ENCODE results near the gene GRB2.
"Not testable (repeated sequence)": the region's sequence is repeated elsewhere in the genome, so short reads cannot be mapped to it uniquely, and the experiment has no call there.

The GRB2 gene

DNA sequence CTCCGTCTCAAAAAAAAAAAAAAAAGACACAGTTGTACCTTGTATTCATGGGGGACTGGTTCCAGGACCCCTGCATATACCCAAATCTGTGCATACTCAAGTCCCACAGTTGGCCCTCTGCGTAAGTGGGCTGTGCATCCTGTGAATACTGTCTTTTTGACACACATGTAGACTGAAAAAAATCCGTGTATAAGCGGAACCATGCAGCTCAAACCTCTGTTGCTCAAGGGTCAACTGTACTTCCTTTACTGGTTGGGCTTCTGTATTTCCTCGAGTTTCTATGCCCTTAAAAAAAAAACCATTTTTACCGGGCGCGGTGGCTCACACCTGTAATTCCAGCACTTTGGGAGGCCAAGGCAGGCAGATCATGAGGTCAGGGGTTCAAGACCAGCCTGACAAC, 52.3 kb downstream of the GRB2 start:
- DNase-seq (ENCODE audit: low read depth in 3 of 3, low spot score in 1 of 3), result no peak

DNA sequence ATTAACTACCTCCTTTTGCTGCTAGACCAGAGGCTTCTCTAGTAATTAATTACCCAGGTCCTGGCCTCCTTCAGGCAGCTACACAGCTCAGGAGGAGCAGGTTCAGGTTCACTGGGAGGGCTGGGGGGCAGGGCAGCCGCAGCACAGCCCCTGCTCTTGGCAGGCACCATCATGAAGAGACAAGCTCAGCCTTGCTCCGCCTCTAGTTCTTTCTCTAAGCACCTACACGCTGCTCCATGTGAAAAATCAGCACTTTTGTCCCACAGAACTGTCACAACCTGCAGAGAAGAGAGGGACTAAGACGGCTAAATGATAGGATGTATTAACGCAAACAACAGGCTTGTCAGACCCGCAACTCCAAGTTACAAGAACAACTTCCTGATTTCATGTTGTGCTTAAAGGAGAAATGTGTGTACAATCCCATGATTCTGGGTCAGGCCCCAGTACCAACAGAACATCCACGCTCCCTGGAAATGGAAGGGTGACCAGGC, 53.4 kb downstream of the GRB2 start:
- no peak for DNase-seq (ENCODE audit: low read depth in 3 of 3, low spot score in 1 of 3)

DNA sequence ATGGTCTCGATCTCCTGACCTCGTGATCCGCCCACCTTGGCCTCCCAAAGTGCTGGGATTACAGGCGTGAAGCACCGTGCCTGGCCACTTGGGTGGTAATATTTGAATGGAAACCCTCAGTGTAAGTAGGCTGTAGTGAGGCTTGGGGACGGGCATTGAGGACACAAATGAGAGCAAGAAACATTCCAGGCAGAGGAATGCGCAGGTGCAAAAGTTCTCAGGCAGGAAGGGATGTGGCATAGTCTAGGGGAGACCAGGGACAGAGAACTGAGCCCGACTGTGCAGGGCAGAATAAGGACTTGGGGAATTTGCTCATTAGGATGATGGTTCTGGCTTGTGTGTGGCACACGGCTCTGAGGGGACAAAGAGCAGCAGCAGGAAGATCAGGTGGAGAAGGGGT, 54.8 kb downstream of the GRB2 start:
- DNase-seq (ENCODE audit: low read depth in 3 of 3, low spot score in 1 of 3), result no peak

DNA sequence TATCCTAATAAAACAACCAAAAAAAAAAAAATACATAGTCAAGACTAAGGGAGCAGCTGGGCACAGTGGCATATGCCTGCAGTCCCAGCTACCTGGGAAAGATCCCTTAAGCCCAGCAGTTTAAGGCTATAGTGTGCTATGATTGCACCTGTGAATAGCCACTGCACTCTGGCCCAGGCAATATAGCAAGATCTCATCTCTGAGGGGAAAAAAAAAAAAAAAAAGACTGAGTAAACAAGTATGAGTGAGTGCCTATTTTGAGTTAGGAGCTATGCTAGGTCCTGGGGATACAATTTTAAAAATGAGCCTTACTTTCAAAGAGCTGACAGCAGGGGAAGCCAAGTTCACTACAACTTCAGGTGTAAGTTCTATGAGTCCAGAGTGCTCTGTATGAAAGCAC, 55.4 kb downstream of the GRB2 start:
- no peak for DNase-seq (ENCODE audit: low read depth in 3 of 3, low spot score in 1 of 3)

DNA sequence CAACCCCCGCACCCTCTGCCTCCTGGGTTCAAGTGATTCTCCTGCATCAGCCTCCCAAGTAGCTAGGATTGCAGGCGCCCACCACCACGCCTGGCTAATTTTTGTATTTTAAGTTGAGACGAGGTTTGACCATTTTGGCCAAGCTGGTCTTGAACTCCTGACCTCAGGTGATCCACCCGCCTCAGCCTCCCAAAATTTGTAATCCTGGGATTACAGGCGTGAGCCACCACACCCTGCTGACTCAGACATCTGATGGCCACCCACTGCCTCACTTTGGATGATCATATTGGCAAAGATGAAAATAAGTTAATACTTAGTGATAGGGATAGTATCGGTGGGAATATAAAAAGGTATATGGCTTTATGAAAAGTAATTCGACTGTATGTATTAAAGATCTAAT, 55.9 kb downstream of the GRB2 start:
- DNase-seq (ENCODE audit: low read depth in 3 of 3, low spot score in 1 of 3), result no peak

DNA sequence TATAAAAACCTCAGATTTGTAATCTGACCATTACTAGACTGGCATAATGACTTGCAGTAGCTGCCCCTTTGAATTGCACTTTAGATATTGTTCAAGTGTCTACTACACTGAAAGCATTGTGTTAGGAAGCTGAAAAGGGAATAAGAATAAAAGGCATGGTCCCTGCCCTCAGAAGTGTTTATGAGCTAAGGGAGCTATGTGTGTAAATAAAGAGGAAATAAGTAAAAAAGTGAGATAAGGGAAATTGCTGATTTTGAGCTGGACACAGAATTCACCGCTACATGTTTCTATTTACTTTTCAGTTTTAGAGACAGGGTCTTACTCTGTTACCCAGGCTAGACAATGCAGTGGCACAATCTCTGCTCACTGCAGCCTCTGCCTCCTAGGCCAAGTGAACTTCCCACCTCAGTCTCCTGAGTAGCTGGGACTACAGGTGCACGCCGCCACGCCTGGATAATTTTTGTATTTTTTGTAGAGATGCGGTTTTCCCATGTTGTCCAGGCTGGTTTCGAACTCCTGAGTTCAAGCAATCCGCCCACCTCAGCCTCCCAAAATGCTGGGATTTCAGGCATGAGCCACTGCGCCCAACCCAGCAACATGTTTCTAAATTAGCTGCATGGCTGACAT, 57.0 kb downstream of the GRB2 start:
- DNase-seq (ENCODE audit: low read depth in 3 of 3, low spot score in 1 of 3), result no peak

DNA sequence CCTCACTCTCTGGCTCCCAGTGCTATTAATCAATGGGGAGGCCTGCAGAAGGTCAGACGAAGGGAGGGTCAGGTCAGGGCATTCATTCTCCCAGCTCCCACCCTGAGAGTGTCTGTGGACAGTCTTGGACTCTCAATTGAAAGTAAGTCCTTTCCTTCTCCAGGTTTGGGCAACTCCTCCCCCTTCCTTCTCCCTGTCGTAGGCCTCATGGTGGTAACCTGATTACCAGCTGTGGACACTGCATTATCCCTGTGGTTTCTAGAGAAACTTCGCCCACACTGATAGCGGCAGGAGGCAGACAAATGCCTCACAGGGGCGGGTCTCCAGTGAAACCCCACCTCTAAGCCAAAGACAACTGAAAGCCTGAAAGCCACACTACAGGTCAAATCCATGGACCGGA, 58.6 kb downstream of the GRB2 start:
- no peak for DNase-seq (ENCODE audit: low read depth in 3 of 3, low spot score in 1 of 3)

DNA sequence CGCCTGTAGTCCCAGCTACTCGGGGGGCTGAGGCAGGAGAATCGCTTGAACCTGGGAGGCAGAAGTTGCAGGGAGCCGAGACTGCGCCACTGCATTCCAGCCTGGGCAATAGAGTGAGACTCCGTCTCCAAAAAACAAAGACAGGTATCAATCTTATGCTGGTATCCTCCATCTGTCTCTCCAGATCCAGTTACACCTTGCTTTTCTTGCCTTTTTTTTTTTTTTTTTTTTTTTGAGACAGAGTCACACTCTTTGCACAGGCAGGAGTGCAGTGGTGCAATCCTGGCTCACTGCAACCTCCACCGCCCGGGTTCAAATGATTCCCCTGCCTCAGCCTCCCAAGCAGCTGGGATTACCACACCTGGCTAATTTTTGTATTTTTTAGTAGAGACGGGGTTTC, 59.1 kb downstream of the GRB2 start:
- DNase-seq (ENCODE audit: low read depth in 3 of 3, low spot score in 1 of 3), result not testable (repeated sequence)

DNA sequence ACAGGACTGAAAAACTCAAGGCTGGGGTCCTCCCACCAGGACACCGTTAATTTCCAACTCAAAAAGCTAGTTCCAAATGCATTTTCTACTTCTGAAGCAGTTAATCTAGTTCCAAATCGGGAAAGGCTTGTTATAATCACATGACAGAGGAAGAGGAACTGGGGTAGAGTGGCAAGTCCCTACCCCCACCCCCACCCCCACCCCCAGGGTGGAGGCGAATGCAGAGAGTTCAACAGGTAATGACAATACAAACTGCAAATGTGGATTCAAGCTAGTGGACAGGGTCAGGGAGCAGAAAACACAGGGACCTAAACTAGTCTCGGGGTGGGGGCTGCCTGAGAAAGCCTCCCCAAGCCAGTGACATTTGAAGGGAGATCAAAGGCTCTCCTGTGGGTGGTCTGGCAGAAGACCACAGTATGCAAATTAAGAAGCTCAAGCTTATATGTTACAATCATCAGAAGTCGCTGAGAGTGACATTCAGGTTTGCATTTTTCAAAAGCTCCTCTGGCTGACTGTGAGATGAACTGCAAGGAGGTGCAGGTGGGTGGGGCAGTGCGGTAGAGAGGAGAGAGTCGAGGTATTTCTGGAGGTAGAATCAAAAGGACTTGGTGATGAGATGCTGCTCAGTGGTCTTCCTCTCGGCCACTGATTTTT, 59.8 kb downstream of the GRB2 start:
- no peak for DNase-seq (ENCODE audit: low read depth in 3 of 3, low spot score in 1 of 3)

DNA sequence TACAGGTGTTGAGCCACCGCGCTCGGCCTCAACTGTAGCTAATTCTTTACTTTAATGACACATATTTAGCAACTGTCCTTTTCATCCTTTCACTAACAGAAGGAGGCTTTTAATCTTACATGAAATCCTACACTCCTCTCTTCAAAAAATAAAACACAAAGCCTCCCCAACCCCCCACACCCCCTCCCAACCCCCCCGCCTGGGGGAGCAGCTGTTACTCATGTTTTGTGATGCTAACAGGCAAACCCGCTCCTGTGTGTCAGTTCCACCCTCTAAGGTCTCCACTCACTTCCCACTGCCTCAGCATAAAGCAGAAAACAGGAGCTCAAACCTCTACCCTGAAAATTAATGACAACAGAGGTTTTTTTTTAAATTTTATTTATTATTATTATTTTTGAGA, 60.8 kb downstream of the GRB2 start:
- DNase-seq (ENCODE audit: low read depth in 3 of 3, low spot score in 1 of 3), result peak in 2 of 3 donors; percentile 9 to 42

DNA sequence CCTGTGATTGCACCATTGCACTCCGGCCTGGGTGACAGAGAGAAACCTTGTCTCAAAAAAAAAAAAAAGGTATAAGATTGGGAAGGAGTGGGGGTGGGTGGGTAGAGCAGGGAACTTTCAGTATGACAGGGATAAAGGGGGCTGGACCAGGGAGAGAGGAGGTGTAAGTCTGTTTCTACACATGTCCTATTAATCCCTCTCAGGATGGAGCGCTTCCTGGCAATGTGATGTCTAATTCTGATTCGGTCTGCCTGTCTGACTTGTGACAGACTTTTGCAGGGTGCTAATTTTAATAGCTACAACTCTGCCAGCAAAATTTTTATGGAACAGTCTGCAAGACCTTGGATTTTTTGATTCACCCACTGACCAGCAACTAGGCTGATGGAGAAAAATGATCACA, 62.5 kb downstream of the GRB2 start:
- no peak for DNase-seq (ENCODE audit: low read depth in 3 of 3, low spot score in 1 of 3)

DNA sequence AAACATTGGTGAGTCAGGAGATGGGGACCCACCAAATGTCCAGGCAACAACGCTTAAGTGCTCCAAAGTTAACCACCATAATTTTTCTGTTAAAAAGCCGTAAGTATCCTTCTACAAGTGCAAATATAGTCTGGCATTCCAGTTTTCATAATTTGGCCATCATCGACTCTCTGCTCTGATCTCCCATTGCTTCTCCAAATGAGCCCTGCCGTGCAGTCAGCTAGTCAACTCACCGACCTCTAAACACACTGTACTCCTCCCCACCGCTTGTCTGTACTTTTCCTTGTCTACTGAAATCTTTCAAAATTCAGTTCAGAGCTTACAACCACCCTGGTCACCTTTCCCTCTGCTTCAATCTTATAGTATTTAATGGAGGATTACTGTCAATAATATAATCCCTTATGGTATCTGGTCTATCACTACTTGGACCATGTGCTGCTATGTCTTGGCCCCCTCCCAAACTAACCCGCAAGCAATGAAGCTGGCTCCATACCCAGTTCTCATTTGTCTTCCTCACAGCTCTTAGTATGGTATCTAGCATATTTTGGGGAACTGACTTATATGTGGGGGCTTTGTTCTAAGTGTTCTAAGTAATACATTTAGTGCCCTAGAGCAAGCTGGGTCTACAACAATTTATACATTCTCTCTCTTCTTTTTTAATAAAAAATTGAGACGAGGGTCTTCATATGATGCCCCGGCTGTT, 63.5 kb downstream of the GRB2 start:
- DNase-seq (ENCODE audit: low read depth in 3 of 3, low spot score in 1 of 3), result no peak

DNA sequence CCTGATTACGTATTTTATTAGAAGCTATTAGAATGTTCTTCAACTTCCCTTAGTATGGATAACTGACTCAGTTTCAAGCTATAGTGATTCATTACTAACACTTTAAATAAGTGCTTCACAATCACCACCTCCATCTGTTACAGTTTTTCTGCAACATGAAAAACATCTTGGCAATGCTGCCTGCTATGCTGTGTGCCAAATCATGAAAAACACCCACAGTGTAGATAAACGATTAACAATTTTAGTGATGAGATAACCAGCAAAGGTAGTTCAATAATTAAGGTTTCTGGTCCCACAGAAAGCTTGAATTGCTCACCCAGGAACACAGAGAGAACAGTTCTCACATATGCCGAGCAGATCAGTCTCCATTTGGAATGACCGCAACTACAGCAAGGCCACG, 64.8 kb downstream of the GRB2 start:
- DNase-seq (ENCODE audit: low read depth in 3 of 3, low spot score in 1 of 3), result no peak

DNA sequence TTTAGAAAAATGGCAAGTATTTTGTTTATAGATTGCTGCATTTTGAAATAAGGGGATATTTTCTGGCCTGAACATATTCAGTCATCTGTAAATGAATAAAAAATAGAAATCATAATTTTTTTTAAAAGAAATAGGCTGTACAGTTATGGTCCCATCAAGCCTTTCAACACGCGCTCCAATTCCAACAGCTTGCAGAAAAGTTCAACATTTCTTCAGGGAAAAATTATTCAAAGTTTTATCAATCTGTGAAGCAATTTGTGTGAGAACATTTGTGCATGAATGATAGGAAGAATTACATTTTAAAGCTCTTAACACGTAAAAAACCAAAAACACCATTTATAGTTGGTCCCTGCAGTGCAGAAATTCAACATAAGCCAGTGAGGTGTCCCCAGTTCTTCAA, 65.5 kb downstream of the GRB2 start:
- no peak for DNase-seq (ENCODE audit: low read depth in 3 of 3, low spot score in 1 of 3)

DNA sequence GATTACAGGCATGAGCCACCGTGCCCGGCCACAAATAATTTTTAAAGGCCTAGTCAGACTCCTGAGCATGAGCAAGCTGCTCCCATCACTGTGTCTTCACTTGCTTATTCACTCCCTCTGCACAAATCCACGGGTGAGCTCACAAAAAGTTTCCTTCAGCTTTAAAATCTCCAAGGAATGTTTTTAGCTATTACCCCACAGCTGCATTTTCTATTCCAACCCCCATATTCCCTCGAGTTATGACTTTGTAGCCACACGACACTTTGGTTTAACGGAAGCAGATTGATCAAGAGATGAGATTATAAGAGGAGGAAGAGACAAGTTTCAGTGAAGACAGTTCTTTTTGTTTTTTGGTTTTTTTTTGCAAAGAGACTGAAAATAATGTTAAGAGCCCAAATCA, 67.1 kb downstream of the GRB2 start:
- DNase-seq (ENCODE audit: low read depth in 3 of 3, low spot score in 1 of 3), result no peak

DNA sequence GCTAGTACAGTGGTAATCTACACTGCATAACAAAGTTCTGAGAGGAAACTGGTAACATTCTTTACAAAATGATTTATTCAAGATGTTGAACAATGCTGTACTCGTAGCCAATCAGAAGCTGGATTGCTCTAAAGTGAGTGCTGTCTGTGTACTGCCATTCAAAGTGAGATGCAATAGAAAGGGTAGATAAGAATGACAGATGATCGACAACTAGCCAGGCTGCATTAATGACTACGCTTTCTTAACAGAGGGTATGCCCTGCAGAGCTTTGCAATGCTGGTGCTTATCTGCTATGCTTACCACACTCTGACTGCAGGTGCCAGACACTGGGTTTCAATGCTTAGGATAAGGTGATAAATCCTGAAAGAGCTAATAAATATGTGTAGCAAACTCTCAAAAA, 70.2 kb downstream of the GRB2 start:
- no peak for DNase-seq (ENCODE audit: low read depth in 3 of 3, low spot score in 1 of 3)

DNA sequence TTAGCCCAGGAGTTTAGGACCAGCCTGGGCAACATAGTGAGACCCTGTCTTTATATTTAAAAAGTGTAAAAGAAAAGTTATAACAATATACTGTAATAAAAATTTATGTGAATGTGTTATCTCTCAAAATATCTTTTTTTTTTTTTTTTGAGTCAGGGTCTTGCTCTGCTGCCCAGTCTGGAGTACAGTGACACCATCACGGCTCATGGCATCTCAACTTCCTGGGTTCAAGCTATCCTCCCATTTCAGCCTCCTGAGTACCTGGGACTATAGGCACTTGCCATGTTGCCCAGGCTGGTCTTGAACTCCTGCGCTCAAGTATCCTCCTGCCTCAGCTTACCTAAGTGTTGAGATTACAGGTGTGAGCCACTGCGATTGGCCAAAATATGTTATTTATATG, 70.8 kb downstream of the GRB2 start:
- DNase-seq (ENCODE audit: low read depth in 3 of 3, low spot score in 1 of 3), result no peak

DNA sequence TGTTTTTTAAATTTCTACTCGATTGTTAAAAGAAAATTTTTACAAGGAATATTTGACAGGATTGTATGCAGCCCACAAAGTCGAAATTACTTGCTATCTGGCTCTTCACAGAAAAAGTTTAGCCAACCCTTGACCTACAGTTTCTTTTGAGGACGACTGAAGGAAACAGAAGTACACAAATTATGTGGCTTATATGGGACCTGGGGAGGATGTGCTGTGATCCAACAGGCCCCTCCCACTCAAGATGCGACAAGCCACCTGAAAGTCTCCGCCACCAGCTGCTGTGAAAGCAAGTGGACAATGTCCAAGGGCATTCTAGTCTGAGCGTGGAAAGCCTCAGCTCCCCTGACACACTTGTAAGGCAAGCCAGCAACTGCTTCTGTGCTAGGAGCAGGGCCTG, 73.8 kb downstream of the GRB2 start:
- DNase-seq (ENCODE audit: low read depth in 3 of 3, low spot score in 1 of 3), result no peak

DNA sequence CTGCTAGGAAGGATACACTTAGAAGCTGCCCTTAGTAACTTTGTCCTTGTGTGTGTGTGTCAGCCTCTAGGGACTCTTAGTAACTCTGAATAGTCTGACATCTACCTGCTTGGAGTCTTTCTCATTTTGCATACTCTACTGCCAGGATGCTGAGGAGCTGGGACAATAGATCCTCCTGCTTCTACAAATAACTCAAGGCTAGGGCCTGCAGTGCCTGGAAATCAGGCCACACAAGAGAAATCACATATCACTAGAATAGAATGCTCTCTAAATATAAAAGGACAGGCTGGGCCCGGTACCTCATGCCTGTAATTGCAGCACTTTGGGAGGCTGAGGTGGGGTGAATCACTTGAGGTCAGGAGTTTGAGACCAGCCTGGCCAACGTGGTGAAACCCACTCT, 77.7 kb downstream of the GRB2 start:
- no peak for DNase-seq (ENCODE audit: low read depth in 3 of 3, low spot score in 1 of 3)

DNA sequence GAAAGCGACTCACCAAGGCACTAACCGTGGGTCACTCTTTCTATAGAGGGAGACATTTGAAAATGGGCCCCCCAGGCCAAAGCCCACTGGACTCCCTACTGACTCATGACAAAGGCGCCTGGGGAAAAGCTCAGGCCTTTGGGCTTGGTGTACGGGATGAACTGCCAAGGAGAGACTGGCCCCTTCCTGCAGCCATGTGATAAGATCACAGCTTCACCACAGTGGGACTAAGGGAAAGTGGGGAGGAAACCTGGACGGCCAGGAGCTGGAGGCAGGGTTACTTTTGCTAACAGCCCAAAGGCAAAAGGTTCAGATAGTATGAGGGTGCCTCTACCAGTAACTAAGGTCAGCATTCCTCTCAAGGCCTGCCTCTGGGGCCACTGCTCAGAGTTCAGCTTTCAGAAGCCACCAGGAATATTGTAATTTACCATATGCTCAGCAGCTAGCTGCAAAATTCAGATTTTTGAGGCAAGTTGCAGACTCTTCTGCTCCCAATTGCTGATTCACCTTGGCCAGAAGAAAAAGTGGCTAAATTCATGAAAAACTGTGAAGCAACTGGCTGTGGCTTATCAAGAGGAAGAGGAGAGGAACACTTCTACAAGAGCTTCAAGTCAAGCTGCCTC, 79.1 kb downstream of the GRB2 start:
- no peak for DNase-seq (ENCODE audit: low read depth in 3 of 3, low spot score in 1 of 3)

DNA sequence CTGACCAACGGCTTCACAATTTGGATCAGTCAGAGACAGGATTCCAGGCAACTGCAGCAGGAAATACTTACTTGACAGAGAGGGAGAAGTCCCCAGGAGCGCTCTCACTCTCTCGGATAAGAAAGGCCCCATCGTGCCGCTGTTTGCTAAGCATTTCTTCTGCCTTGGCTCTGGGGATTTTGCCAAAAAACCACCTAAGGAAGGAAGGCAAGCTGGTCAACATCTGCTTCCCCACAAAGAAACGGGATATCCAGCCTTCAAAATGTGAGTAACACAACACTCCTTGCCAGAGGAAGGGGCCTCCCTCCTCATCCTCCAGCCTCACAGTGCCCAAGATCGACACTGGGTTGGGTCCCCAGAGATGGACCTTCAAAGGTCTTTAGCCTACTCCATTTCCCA, 79.7 kb downstream of the GRB2 start:
- DNase-seq (ENCODE audit: low read depth in 3 of 3, low spot score in 1 of 3), result no peak

DNA sequence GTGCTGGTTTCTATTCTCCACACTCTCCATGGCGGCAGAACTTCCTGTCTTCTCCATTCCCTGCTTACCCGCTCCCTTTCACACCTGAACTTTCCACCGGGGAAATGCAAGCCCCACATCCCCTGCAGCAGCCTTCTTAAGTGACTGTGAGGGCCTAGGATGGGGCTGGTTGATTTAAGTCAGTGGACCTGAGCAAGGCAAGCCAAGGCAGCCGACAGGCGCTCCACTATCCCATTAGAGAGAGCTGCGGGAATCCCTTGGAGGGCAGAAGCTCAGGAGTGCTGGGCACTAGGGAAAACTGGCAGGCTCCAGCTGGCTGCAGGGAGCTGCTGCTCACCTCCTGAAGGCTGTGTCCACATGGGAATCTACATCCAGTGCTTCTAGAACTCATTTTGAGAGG, 80.1 kb downstream of the GRB2 start:
- DNase-seq (ENCODE audit: low read depth in 3 of 3, low spot score in 1 of 3), result no peak

All from stimulated activated CD4-positive, alpha-beta T cell treated with anti-CD3 and anti-CD28 coated beads, TNF-alpha, amount 100 ng/mL, for 1 hour (primary cell).